Activated CD8-positive, alpha-beta T cell treated with anti-CD3 and anti-CD28 coated beads for 36 hours (primary cell): ENCODE measurements around the gene SS18. TPM values are rescaled to one million over a fixed set of nuclear protein-coding genes. Genes with fewer than 3 reads are reported as not detected.

Source experiments
- ATAC-seq: fragments of 200-7000 bp; cut with Tn5 transposase; one replicate; pipeline ENCODE4 v1.10.0; 2021; ENCODE audit warnings: mild to moderate bottlenecking, moderate library complexity
- CTCF ChIA-PET: fragments of 350-600 bp; sonication (Branson Sonifier 250); formaldehyde crosslinking; loops from one replicate; lab custom pipeline; 2021; ENCODE audit warnings: antibody characterized with exemption; lab: Charles Lee
- POLR2A ChIA-PET: fragments of 350-600 bp; sonication (Branson Sonifier 250); formaldehyde crosslinking; loops from one replicate; lab custom pipeline; 2021; ENCODE audit warnings: antibody characterized with exemption; lab: Charles Lee
- DNase-seq: peaks from one replicate; pipeline ENCODE4 v3.0.0-alpha.2; 2020
- H3K27ac Mint-ChIP-seq: one replicate; pipeline ENCODE4 v1.8.0; 2021; ENCODE audit warnings: mild to moderate bottlenecking, mixed read lengths
- H3K27me3 Mint-ChIP-seq: one replicate; pipeline ENCODE4 v1.8.0; 2021; ENCODE audit warnings: mixed read lengths
- H3K36me3 Mint-ChIP-seq: one replicate; pipeline ENCODE4 v1.8.0; 2021; ENCODE audit warnings: low read depth, mixed read lengths
- H3K4me1 Mint-ChIP-seq: one replicate; pipeline ENCODE4 v1.8.0; 2021; ENCODE audit warnings: low read depth, mixed read lengths
- H3K4me3 Mint-ChIP-seq: one replicate; pipeline ENCODE4 v1.8.0; 2021; ENCODE audit warnings: mild to moderate bottlenecking, moderate library complexity, mixed read lengths
- H3K9me3 Mint-ChIP-seq: one replicate; pipeline ENCODE4 v1.8.0; 2021; ENCODE audit warnings: mixed read lengths
- intact Hi-C: fragments of 100-400 bp; cut with micrococcal nuclease; formaldehyde crosslinking; loops from one replicate; pipeline ENCODE4 v1.10.0; 2022
- total RNA-seq, 2 experiments: library from RNA; stranded (reverse); gene quantifications; one replicate each; pipeline ENCODE4 v1.2.3, GENCODE V29; 2021
- TF ChIP-seq, protein P1 (sequence below): fragments of 200-600 bp; IDR thresholded peaks from one replicate; pipeline ENCODE4 v1.8.0; 2022; ENCODE audit warnings: antibody characterized with exemption, mild to moderate bottlenecking

SS18 gene
- total RNA-seq, 2 experiments from 2014 or later, result 37.4 to 38.2 TPM

DNA sequence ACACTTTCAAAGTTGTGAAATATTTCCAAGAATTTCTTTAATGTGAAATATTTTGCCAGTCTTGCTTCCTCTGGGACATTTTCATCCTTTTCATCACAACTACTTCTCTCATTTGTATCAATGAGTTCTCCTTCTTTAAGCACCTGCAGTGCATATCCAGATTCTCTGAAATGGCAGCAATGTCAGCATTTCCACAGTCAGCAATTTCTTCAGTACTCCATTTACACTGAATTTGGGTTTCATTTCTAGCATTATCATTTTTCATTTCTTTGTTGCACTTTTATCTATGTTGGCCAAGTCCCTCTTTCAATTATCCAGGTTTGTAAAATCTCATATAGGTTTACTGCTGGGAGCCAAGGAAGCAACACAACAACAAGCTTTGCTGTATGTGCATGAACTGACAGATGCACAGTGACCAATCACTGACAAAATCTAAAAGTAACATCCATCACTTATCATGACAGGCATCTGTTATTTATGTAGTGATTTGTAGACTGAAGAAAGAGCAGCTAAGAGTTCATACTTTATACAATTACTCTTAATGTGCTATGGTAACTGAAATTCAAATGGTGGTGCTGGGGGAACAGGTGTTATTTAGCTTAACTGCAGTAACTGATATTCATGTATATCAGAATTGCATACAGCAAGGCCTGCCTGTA is 43.9 kb downstream of the SS18 start:
- CTCF ChIA-PET, result no interaction called here
- Mint-ChIP-seq H3K27ac (no peak overlapping the region), H3K9me3 (no peaks in the 10 kb centered on the region), H3K4me3 (no peak overlapping the region), H3K4me1 (peaks cover 14% of the 10 kb centered on the region), H3K36me3 (peaks cover 26% of the 10 kb centered on the region), H3K27me3 (no peaks in the 10 kb centered on the region)
- POLR2A ChIA-PET, result no interaction called here
- TF ChIP-seq, protein P1, sequence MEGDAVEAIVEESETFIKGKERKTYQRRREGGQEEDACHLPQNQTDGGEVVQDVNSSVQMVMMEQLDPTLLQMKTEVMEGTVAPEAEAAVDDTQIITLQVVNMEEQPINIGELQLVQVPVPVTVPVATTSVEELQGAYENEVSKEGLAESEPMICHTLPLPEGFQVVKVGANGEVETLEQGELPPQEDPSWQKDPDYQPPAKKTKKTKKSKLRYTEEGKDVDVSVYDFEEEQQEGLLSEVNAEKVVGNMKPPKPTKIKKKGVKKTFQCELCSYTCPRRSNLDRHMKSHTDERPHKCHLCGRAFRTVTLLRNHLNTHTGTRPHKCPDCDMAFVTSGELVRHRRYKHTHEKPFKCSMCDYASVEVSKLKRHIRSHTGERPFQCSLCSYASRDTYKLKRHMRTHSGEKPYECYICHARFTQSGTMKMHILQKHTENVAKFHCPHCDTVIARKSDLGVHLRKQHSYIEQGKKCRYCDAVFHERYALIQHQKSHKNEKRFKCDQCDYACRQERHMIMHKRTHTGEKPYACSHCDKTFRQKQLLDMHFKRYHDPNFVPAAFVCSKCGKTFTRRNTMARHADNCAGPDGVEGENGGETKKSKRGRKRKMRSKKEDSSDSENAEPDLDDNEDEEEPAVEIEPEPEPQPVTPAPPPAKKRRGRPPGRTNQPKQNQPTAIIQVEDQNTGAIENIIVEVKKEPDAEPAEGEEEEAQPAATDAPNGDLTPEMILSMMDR, result no peak
- ATAC-seq (no peak), DNase-seq (no peak)
- intact Hi-C loops, result no loop called here

DNA sequence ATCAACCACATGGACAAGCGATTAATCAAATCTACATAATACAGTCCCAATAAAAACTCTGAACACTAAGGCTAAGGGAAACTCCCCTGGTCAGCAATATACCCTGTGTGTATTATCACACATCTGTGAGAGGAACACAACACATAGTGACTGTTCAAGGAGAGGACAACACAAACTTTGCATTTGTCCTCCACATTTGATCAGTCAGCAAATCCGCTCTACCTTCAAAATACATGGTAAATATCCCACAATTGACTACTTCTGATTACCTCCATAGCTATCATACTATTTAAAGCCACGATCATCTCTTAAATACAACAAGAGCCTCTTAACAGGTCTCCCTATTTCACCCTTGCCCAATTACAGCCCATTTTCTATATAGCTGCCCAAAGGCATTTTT is 45.6 kb downstream of the SS18 start:
- Mint-ChIP-seq H3K9me3 (no peaks in the 10 kb centered on the region), H3K4me1 (peaks cover 23% of the 10 kb centered on the region), H3K36me3 (peaks cover 23% of the 10 kb centered on the region), H3K27ac (no peak overlapping the region), H3K4me3 (no peak overlapping the region), H3K27me3 (no peaks in the 10 kb centered on the region)
- POLR2A ChIA-PET, result no interaction called here
- intact Hi-C loops, result no loop called here
- ATAC-seq (no peak), DNase-seq (no peak)
- CTCF ChIA-PET, result no interaction called here
- TF ChIP-seq, protein P1, result no peak

DNA sequence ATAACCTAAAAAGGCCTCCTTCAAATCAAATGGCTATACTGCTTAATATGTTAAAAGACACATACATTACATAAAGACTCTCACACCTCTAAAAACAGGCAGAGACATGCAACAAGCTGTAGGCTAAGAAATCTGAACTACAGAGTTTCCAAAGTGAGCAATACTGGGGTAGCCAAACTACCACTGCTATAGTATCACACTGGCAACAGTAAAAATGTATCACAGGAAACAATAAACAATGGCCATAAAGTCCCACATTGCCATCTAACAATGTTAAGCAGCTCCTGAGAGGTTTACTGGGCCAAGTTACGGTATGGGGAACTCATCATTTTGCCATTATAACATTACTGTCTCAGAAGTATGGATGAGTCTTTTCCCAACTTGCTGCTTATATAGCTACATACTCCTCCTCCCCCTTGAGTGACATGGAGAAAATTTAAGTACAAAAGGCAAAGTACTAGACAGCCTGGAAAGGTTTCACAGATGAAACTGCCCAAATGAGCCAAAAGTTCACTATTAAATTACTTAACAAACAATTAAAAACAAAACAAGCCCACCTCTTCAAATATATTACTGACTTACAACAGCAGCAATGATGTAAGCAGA is 50.3 kb downstream of the SS18 start:
- no peaks in the 10 kb centered on the region for H3K9me3 Mint-ChIP-seq
- DNase-seq, result no peak
- ChIA-PET POLR2A (no interaction called here), CTCF (no interaction called here)
- intact Hi-C loops, result no loop called here
- no peaks in the 10 kb centered on the region for H3K27me3 Mint-ChIP-seq
- no peak for ATAC-seq
- TF ChIP-seq, protein P1, result no peak
- no peak overlapping the region for H3K27ac Mint-ChIP-seq
- peaks cover 25% of the 10 kb centered on the region for H3K36me3 Mint-ChIP-seq
- peaks cover 17% of the 10 kb centered on the region for H3K4me1 Mint-ChIP-seq
- H3K4me3 Mint-ChIP-seq, result no peak overlapping the region

DNA sequence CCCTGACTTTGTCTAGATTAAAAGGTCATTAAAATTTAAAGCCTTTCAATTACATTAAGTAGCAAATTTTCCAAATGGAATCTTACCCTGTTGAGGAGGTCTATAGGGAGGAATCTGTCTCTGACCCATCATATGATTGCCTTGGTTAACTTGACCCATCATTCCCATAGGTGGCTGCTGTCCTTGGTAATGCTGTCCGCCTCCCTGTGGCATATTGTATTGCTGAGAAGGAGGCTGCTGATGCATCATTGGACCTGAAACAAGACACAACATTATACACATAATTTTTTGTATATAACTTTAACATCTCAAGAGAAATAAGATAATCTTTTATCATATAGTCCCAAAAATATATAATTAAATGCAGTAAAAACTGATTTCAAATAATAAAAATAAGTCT is 51.2 kb downstream of the SS18 start:
- Mint-ChIP-seq H3K27ac (no peak overlapping the region), H3K36me3 (peaks cover 27% of the 10 kb centered on the region), H3K9me3 (no peaks in the 10 kb centered on the region), H3K27me3 (no peaks in the 10 kb centered on the region), H3K4me1 (peaks cover 14% of the 10 kb centered on the region), H3K4me3 (no peak overlapping the region)
- CTCF ChIA-PET, result no interaction called here
- intact Hi-C loops, result no loop called here
- POLR2A ChIA-PET, result no interaction called here
- DNase-seq (no peak), ATAC-seq (no peak)
- TF ChIP-seq, protein P1, result no peak

DNA sequence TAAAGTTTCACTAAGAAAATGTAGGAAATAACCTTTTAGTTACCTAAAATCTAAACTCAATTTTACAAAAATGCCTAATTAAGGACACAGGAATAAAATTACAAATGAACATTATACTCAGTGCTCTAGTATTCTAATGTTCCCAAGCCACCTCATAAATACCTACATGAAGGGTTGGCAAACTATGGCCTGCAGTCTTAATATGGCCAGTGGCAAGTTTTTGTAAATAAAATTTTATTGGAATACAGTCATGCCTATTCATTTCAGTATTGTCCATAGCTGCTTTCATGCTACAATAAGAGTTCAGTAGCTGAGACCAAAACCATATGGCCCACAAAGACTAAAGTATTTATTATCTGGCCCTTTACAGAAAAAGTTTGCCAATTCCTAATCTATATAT is 53.8 kb downstream of the SS18 start:
- H3K36me3 Mint-ChIP-seq, result peaks cover 41% of the 10 kb centered on the region
- ATAC-seq (no peak), DNase-seq (no peak)
- H3K27ac Mint-ChIP-seq, result no peak overlapping the region
- no peak overlapping the region for H3K4me3 Mint-ChIP-seq
- H3K4me1 Mint-ChIP-seq, result peaks cover 9% of the 10 kb centered on the region
- ChIA-PET CTCF (no interaction called here), POLR2A (interaction anchor here (0.6 kb wide), 1 partner anchor 9 kb away, joined by 3 read pairs; no protein-coding TSS in a partner anchor)
- TF ChIP-seq, protein P1, result no peak
- no peaks in the 10 kb centered on the region for H3K27me3 Mint-ChIP-seq
- intact Hi-C loops, result no loop called here
- H3K9me3 Mint-ChIP-seq, result no peaks in the 10 kb centered on the region
